Trophoblast cell (in vitro differentiated cells and primary cell): Measurements from ENCODE around the gene STRIP1.

Experiments used
- DNase-seq, 2 donors: peaks; one replicate each; pipeline ENCODE4 v3.0.0-alpha.2; 2016
- H2AFZ ChIP-seq: 2 replicates; pipeline ENCODE4 v1.6.1; 2013; ENCODE audit warnings: low read length, moderate library complexity, mild to moderate bottlenecking; ENCODE audit not compliant: insufficient read depth, poor library complexity
- H2AK5ac ChIP-seq: 2 replicates; pipeline ENCODE4 v1.6.1; 2013; ENCODE audit warnings: mild to moderate bottlenecking, low read length
- H2BK120ac ChIP-seq: 2 replicates; pipeline ENCODE4 v1.6.1; 2013; ENCODE audit warnings: low read length, mild to moderate bottlenecking, moderate library complexity; ENCODE audit not compliant: insufficient read depth, poor library complexity
- H2BK12ac ChIP-seq: 2 replicates; pipeline ENCODE4 v1.6.1; 2013; ENCODE audit warnings: mild to moderate bottlenecking, low read length, moderate library complexity
- H2BK5ac ChIP-seq: 2 replicates; pipeline ENCODE4 v1.6.1; 2013; ENCODE audit warnings: low read length, low read depth, moderate library complexity, mild to moderate bottlenecking; ENCODE audit not compliant: poor library complexity
- H3K14ac ChIP-seq: 2 replicates; pipeline ENCODE4 v1.6.1; 2013; ENCODE audit warnings: mild to moderate bottlenecking, low read length
- H3K18ac ChIP-seq: 2 replicates; pipeline ENCODE4 v1.6.1; 2013; ENCODE audit warnings: mild to moderate bottlenecking, low read length
- H3K23ac ChIP-seq: 2 replicates; pipeline ENCODE4 v1.6.1; 2013; ENCODE audit warnings: low read length
- H3K27ac ChIP-seq: 2 replicates; pipeline ENCODE4 v1.5.1; 2013; ENCODE audit warnings: low read depth, mild to moderate bottlenecking, inconsistent platforms, low read length, moderate library complexity
- H3K27me3 ChIP-seq: 2 replicates; pipeline ENCODE4 v1.6.1; 2013; ENCODE audit warnings: inconsistent platforms, mild to moderate bottlenecking, low read length, moderate library complexity; ENCODE audit not compliant: insufficient read depth
- H3K36me3 ChIP-seq, 2 experiments: 1 replicate in 1 of 2; 2 replicates in 1 of 2; pipeline ENCODE4 v1.6.1; 2013; ENCODE audit warnings: low read length in 2 of 2, mild to moderate bottlenecking in 2 of 2, moderate library complexity in 1 of 2; ENCODE audit not compliant: insufficient read depth in 2 of 2, control insufficient read depth in 1 of 2
- H3K4ac ChIP-seq: 2 replicates; pipeline ENCODE4 v1.6.1; 2013; ENCODE audit warnings: low read depth, mild to moderate bottlenecking, low read length, moderate library complexity
- H3K4me1 ChIP-seq, 2 experiments: 1 replicate in 1 of 2; 2 replicates in 1 of 2; pipeline ENCODE4 v1.6.1; 2013; ENCODE audit warnings: low read length in 2 of 2, mild to moderate bottlenecking in 2 of 2, moderate library complexity in 1 of 2; ENCODE audit not compliant: insufficient read depth in 2 of 2, control insufficient read depth in 1 of 2
- H3K4me2 ChIP-seq: 2 replicates; pipeline ENCODE4 v1.6.1; 2013; ENCODE audit warnings: inconsistent platforms, mild to moderate bottlenecking, low read length, moderate library complexity
- H3K4me3 ChIP-seq: 2 replicates; pipeline ENCODE4 v1.5.1; 2013; ENCODE audit warnings: mild to moderate bottlenecking, low read depth, low read length, inconsistent platforms
- H3K79me1 ChIP-seq: one replicate; pipeline ENCODE4 v1.6.1; 2013; ENCODE audit warnings: low read length
- H3K79me2 ChIP-seq: 2 replicates; pipeline ENCODE4 v1.6.1; 2013; ENCODE audit warnings: low read length, mild to moderate bottlenecking; ENCODE audit not compliant: control insufficient read depth, insufficient read depth, poor library complexity
- H3K9ac ChIP-seq: 2 replicates; pipeline ENCODE4 v1.6.1; 2013; ENCODE audit warnings: mild to moderate bottlenecking, low read length
- H3K9me3 ChIP-seq: 2 replicates; pipeline ENCODE4 v1.6.1; 2013; ENCODE audit warnings: low read depth, mild to moderate bottlenecking, control low read depth, inconsistent platforms, low read length; ENCODE audit not compliant: insufficient read depth
- H4K12ac ChIP-seq: 2 replicates; pipeline ENCODE4 v1.6.1; 2013; ENCODE audit warnings: low read depth, mild to moderate bottlenecking, low read length, moderate library complexity
- H4K8ac ChIP-seq: 2 replicates; pipeline ENCODE4 v1.6.1; 2013; ENCODE audit warnings: low read depth, mild to moderate bottlenecking, low read length, moderate library complexity
- H4K91ac ChIP-seq: one replicate; pipeline ENCODE4 v1.6.1; 2013; ENCODE audit warnings: low read depth, mild to moderate bottlenecking, low read length, moderate library complexity
- WGBS: extraction: QIAGEN DNeasy Blood & Tissue Kit; methylation state at CpG from one replicate; pipeline ENCODE4 v1.1.7; 2013; ENCODE audit warnings: missing lambda C conversion rate; ENCODE audit not compliant: insufficient read length, insufficient coverage; ENCODE audit errors: extremely low coverage; 5-methylcytosine and 5-hydroxymethylcytosine counted together

STRIP1 gene

GRCh38 chr1:110056285-110056683 is 21.9 kb downstream of the STRIP1 start:
- peaks cover 33% of the 10 kb centered on the region in 2 experiments for H3K4me1 ChIP-seq
- no peak overlapping the region for H2BK5ac ChIP-seq
- H3K4me2 ChIP-seq, result no peak overlapping the region
- H4K91ac ChIP-seq, result no peak overlapping the region
- H2BK12ac ChIP-seq, result no peak overlapping the region
- no peak overlapping the region for H2AK5ac ChIP-seq
- no peak overlapping the region for H3K4me3 ChIP-seq
- no peak overlapping the region for H2BK120ac ChIP-seq
- H3K9me3 ChIP-seq, result no peaks in the 10 kb centered on the region
- H2AFZ ChIP-seq, result no peak overlapping the region
- no peak overlapping the region for H3K14ac ChIP-seq
- DNase-seq, result no peak
- H3K18ac ChIP-seq, result no peak overlapping the region
- peaks cover 54 to 61% of the 10 kb centered on the region in 2 experiments for H3K36me3 ChIP-seq
- H3K79me2 ChIP-seq, result no peaks in the 10 kb centered on the region
- WGBS, result no CpG with 5 or more reads among the region's 4 CpGs
- peaks cover 8% of the 10 kb centered on the region for H3K79me1 ChIP-seq
- no peak overlapping the region for H3K4ac ChIP-seq
- no peak overlapping the region for H3K27ac ChIP-seq
- H4K8ac ChIP-seq, result no peak overlapping the region
- H3K23ac ChIP-seq, result no peak overlapping the region
- no peak overlapping the region for H4K12ac ChIP-seq
- no peaks in the 10 kb centered on the region for H3K27me3 ChIP-seq
- no peak overlapping the region for H3K9ac ChIP-seq

- Histone ChIP-seq H3K36me3 (peaks cover 50 to 56% of the 10 kb centered on the region in 2 experiments), H2BK120ac (no peak overlapping the region), H3K4ac (no peak overlapping the region), H3K9me3 (no peaks in the 10 kb centered on the region), H3K14ac (no peak overlapping the region), H4K91ac (no peak overlapping the region), H3K27me3 (no peaks in the 10 kb centered on the region), H3K4me1 (peaks cover 38% of the 10 kb centered on the region in 2 experiments), H3K4me3 (no peak overlapping the region), H3K18ac (no peak overlapping the region), H2AK5ac (no peak overlapping the region), H2BK12ac (no peak overlapping the region), H3K79me1 (peaks cover 8% of the 10 kb centered on the region), H2AFZ (no peak overlapping the region), H3K79me2 (no peaks in the 10 kb centered on the region), H3K23ac (no peak overlapping the region), H3K9ac (no peak overlapping the region), H2BK5ac (no peak overlapping the region), H4K12ac (no peak overlapping the region), H3K4me2 (no peak overlapping the region), H4K8ac (no peak overlapping the region), H3K27ac (no peak overlapping the region)
- no peak for DNase-seq
- WGBS, result no CpG with 5 or more reads among the region's 3 CpGs
Measured at GRCh38 chr1:110056776-110057175, 22.4 kb downstream of the STRIP1 start.

- Histone ChIP-seq H4K8ac (no peak overlapping the region), H2BK120ac (no peak overlapping the region), H2AK5ac (no peak overlapping the region), H3K4me1 (peaks cover 47 to 48% of the 10 kb centered on the region in 2 experiments), H3K79me1 (peaks cover 8% of the 10 kb centered on the region), H3K36me3 (peaks cover 40 to 44% of the 10 kb centered on the region in 2 experiments), H3K27ac (no peak overlapping the region), H4K91ac (no peak overlapping the region), H3K4me3 (no peak overlapping the region), H3K9me3 (no peaks in the 10 kb centered on the region), H3K4me2 (no peak overlapping the region), H2AFZ (no peak overlapping the region), H3K27me3 (no peaks in the 10 kb centered on the region), H4K12ac (no peak overlapping the region), H3K14ac (no peak overlapping the region), H3K4ac (no peak overlapping the region), H3K79me2 (no peaks in the 10 kb centered on the region), H3K9ac (no peak overlapping the region), H2BK5ac (no peak overlapping the region), H2BK12ac (no peak overlapping the region), H3K23ac (no peak overlapping the region), H3K18ac (no peak overlapping the region)
- WGBS, result no CpG with 5 or more reads among the region's 7 CpGs
- DNase-seq, result no peak
Measured at GRCh38 chr1:110057963-110058518, 23.6 kb downstream of the STRIP1 start.

- H2BK5ac ChIP-seq, result no peak overlapping the region
- H2AK5ac ChIP-seq, result peak overlapping the region; percentile 26
- no peaks in the 10 kb centered on the region for H3K79me2 ChIP-seq
- H3K9ac ChIP-seq, result no peak overlapping the region
- H3K14ac ChIP-seq, result peak overlapping the region; percentile 21
- no CpG with 5 or more reads among the region's 1 CpG for WGBS
- H4K12ac ChIP-seq, result no peak overlapping the region
- no peak overlapping the region for H2AFZ ChIP-seq
- H2BK120ac ChIP-seq, result no peak overlapping the region
- peak overlapping the region; percentile 40 for H3K27ac ChIP-seq
- no peak overlapping the region for H4K91ac ChIP-seq
- peak overlapping the region; percentile 2 for H3K4me2 ChIP-seq
- peaks cover under 1% of the 10 kb centered on the region for H3K9me3 ChIP-seq
- no peak overlapping the region for H3K4ac ChIP-seq
- H3K36me3 ChIP-seq, result peaks cover 36 to 39% of the 10 kb centered on the region in 2 experiments
- H3K79me1 ChIP-seq, result peaks cover 8% of the 10 kb centered on the region
- H3K18ac ChIP-seq, result peak overlapping the region; percentile 11
- no peak overlapping the region for H2BK12ac ChIP-seq
- no peak for DNase-seq
- no peaks in the 10 kb centered on the region for H3K27me3 ChIP-seq
- peaks cover 49 to 50% of the 10 kb centered on the region in 2 experiments for H3K4me1 ChIP-seq
- H3K4me3 ChIP-seq, result no peak overlapping the region
- H3K23ac ChIP-seq, result no peak overlapping the region
- peak overlapping the region; percentile 2 for H4K8ac ChIP-seq
Measured at GRCh38 chr1:110058591-110058990, 24.2 kb downstream of the STRIP1 start.
